IPS DF 4.7 (cell line): ENCODE measurements around the gene MATCAP1.

ENCODE experiments used
- DNase-seq: peaks from one replicate; pipeline ENCODE4 v3.0.0-alpha.2; 2013; ENCODE audit warnings: low spot score; ENCODE audit errors: extremely low read depth

MATCAP1 gene

DNA sequence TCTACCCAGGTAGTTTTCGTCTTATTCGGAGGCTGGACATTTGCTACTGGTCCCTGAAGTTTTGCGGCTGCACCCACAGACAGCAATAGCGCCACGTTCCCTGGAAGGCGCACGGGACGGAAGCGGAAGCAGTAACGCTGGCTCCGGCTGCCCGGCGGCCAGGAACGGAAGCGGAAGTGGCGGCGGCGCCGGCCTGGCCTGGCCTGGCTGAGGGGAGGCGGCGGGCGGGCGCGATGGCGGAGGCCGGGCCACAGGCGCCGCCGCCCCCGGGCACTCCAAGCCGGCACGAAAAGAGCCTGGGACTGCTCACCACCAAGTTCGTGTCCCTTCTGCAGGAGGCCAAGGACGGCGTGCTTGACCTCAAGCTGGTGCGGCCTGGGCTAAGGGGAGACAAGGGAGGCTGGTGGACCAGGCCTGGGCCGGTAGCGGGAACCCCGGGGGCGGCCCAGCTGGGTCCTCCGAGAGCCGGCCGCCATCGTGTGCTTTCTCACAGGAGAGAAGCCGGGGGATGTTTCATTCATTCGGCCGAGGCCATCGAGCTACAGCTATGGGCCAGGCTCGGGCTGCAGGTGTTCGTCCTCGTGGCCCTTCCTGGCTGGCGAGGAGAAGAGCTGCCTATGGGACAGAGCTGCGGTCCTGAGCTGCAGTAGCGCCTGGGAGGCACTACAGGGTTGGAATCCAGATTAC, 8.4 kb upstream of the MATCAP1 start, which contains the start of gene E2F4:
E2F4 (plus strand) TSS at position 161 of the 687 bp plus-strand sequence; CDS start at position 234, 73 bp downstream.
- no peak for DNase-seq

DNA sequence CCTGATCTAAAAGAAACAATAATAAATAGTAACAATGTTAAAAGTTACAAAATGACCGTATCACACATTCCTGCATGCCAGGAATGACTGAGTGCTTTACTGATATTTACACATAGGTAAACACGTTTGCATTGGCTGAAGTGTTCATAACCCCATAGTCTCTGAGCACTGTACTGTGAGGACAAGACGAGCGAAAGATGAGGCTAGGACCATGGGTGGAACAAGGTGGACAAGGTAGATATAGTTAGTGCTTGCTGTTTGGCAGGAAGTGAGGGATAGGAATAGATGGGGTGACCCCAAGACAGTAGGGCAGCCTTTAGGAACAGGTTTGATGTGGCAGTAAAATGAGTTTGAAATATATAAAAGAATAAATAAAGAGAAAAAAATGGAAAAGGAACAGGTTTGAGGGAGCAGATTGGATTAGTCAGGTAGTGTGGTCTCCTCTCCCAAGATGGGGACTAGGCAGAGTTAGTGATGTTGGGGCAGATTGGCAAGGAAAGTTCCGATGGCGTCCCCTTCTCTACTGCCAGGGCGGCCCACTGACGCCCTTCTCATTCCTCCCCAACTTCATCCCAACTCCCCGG, 7.7 kb upstream of the MATCAP1 start:
- DNase-seq: no peak

DNA sequence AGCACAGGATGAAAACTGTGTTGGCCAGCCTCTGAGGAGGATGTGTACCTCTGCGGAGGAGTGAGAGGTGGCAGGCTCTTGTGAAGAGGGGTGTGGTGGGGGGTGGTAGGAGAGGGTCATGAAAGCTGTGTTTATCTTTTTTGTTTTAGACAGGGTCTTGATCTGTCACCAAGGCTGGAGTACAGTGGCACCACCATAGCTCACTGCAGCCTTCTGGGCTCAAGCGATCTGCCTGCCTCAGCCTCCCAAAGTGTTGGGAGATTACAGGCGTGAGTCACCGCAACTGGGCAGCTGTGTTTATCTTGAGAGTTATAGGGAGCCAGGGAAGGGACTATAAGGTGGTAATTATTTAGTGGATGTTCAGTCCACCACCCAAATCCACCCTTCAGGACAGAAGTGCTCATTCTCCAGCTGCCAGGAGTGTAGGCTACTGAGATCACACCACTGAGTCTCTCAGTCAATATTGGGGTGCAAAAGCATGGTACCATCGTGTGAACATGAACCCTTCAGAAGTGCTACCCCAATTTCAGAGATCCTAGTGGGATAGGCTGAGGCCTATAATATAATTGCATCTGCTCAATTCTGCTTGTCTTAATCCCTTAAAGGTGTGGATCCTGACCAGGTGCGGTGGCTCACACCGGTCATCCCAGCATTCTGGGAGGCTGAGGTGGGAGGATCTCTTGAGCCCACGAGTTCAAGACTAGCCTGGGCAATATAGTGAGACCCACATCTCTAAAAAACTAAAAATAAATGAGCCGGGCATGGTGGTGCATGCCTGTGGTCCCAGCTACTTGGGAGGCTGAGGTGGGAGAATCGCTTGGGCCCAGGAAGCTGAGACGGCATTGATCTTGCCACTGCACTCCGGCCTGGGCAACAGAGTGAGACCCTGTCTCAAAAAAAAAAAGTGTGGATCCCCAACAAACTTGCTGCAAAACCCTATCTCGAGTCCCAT, 7.0 kb upstream of the MATCAP1 start:
- DNase-seq: no peak

DNA sequence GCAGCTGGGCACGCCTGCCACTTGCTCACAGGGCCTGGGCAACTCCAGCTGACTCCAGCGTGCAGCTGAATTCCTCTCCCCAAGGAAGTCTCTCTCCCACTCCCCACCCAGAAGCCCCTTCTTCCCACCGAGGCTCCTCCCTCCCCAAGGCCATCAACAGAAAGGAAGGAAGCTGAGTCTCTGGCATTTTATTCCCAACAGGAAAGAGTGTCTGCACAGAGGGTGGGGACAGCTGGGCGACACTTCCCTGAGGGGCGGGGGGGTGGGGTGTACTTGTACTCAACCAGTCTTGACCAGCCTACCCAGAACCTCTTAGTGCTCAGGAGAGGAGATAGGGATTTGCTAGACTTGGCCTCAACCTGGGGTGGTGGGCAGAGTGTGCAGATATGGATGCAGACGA, 6.3 kb upstream of the MATCAP1 start, which contains the start of gene EXOC3L1:
EXOC3L1 (minus strand) TSS at position 96 of the 400 bp plus-strand sequence. CDS start 460 bp downstream, outside the sequence.
- no peak for DNase-seq

DNA sequence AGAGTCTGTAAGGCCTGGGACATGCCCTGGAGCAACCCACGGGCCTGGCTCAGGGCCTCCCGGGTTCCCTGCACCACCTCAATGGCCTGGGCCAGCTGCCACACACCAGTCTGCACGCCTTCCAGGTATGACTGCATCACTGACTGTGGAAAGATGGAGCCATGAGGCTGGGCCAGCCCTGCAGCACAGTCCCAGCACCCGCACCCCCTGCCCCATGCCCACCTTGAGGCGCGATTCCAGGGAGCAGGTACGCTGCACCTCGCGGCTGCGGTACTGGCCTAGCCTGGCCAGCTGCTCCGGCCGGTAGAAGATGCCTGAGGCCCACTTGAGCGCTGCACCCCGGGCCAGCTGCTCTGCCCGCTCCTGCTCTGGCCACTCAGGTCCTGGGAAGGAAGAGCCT, 5.0 kb upstream of the MATCAP1 start:
- DNase-seq: no peak

DNA sequence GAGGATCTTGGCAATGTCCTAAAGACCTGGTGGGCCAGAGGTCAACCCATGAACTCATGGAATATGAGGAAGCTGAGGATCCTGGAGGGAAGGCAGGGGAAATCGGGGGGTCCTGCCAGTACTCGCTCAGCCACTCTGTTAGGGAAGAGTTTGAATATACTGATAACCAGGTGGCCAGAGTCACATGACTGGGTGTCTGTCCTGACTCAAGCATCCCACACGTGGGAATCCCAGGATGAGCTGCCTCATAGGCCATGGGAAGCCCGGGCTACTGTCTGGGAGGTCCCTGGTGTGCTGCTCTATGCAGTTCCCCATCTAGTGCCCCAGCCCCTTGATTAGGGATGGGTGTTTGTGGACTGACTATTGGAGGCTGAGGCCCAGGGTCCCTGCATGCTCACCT, 4.6 kb upstream of the MATCAP1 start:
- DNase-seq: no peak

DNA sequence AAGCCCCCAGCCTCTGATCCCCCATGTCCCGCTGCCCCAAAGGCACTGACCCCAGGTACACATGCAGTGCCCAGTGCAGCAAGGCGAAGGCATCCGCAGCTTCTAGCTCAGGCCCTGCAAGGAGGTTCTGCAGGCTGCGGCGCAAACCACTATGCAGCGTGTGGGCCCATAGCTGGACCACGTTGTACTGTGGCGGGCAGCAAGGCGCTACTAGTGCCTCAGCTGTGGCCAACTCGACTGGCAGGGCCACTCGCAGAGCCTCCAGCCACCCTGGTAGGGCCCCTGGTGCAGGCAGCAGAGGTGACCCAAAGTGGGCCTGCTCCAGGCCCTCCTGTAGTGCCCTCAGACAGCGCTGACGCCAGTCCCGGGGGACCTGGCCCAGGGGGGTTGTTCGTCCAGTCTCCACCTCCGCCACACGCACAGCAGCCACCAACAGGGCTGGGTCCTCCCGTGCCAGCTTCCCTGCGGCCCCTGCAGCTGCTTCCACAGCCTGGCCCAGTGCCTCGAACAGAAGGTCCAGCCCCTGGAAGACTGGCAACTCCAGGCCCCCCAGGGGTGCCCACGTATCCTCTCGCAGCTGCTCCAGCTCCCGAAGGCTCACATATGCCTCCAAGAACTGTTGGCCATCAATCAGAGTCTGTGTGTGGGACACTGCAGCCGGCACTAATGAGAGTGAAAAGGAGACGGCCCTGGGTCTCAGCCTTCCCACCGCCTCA, 3.6 kb upstream of the MATCAP1 start:
- DNase-seq: no peak

DNA sequence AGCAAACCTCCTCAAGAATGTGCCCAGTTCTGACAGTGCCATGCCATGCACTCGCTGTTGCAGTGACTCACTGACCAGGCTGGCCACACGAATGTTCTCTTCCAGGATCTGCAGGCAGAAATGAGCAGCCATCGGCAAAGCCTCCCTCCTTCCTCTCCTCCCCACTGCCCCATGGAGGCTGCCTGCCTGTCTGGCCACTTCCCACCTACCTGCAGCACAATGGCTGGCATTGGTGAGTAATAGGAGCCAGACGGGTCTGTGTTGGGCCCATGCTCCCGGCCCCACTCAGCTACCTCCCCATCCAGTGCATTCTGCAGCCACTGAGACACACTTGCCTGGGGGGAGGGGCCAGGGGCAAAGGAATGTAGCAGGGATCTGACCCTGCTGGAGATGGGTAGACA, 2.8 kb upstream of the MATCAP1 start:
- no peak for DNase-seq

DNA sequence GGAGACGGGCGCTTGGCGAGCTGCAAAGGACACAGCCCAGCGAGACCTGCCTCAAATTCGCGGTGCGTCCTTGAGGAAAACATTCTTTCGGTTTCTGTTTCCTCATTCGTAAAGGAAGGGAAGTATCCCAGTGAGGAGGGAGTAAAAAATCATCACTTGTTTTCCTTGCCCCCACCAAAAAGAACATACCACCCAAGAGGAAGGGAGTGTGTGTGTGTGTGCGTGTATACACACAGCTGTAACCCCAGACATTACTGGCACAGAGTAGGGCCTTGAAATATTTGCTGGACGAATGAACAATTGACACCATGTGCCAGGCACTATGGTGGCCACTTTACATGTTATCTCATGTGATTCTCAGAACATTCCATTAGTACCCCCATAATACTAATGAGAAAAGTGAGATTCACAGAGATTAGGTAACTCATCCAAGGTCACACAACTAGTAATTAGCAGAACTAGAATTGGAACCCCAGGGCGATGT, 1.9 kb upstream of the MATCAP1 start:
- no peak for DNase-seq

DNA sequence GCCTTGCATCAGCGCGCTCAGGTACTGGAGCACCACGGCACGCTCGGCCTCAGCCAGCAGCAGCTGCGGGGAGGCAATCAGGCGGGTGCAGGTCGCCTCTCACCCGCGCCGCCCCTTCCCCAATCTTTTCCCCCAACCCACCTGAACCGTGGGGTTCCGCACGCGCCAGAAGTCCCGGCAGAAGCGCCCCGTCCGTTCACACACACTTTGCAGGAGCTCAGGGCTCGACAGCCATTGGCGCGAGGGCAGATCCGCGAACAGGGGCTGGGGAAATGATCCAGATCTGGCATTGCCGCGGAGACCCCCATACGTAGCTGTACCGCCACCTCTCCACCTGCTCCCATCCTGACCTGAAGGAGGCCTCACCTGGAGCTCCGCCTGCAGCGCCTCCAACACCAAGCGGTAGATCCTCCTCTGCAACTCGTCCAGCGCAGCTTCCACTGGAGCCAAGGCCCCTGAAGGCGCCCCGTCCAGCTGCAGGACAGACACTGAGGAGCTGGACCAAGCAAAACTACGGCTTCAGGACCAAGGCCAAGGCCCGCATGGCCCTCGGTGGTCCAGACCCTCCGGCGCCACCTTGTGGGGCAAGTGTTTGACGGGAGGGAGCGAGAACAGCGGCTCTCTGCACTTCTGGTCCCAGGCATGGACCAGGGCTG, 1.4 kb upstream of the MATCAP1 start:
- no peak for DNase-seq

DNA sequence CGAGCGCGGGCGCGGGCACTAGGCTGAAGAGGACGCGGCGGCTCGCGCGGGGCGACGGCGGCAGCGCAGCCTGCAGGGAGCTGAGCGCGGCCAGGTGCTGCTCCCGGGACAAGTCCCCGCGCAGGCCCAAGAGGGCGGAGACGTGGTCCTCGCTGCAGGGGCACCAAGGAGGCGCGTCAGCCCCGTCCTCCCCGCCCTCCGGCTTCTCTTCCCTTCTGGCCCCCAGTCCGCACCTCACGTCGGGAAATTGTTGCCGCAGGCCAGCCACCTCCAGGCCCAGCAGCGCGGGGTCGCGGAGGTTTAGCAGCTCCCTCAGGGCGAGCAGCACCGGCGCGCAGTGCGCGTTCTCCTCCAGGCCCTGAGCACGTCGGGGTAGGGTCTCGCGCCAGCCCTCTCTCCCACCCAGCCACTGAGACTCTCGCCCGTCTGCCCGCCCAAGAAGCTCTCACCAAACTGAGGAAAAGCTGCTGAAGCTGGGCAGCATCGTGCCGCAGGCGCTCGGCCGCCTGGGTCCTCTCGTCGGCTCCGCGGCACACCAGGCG, 761 bp upstream of the MATCAP1 start:
- no peak for DNase-seq

DNA sequence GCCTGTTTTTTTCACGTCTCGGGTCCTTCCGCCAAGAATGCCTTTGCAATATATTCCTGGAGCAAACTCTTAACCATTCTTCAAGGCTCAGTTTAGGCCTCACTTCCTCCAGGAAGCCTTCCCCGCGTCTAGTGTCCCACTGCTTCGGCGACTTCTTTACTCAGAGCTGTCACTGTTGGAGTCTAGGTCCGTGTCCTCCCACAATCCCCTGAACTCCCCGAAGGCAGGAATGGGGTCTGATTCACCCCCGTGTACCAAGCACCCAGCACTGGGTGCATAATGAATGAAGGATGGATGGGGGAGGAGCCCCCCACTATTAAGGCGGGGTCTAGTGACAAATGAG, 508 bp downstream of the MATCAP1 start:
- no peak for DNase-seq

DNA sequence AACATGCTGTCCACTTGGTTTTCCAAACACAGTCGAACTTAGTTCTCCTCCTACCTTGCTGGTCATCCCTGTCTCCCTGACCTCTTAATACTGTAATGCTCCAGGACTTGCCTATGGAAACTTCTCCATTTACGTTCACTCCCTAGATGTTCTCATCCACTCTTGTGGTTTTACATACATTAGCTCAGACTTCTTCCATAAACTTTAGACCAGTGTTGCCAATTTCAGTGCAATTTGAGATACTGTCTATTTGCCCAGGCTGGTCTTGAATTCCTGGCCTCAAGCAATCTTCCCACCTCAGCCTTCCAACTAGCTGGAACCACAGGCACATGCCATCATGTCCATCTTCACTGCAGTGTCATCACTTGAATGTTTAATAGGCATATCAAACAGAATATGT, 1.5 kb downstream of the MATCAP1 start:
- no peak for DNase-seq

DNA sequence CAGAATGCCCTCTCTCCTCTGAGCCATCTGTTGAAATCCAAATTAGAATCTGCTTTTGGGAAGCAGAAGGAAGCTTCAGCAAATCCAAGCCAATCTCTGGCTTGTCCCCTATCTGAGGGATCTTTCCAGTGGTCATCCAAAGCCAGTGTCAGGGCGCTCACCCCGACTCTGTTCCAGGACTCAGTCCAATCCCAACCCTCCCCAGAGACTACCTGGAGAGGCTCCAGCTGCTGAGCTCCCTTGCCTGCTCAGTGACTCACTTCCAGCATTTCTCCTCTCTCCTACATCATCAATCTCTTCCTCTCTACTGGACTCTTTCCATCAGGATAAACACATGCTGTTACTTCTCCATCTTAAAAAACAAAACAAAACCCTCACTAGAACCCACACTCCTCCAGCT, 2.4 kb downstream of the MATCAP1 start:
- DNase-seq: no peak

DNA sequence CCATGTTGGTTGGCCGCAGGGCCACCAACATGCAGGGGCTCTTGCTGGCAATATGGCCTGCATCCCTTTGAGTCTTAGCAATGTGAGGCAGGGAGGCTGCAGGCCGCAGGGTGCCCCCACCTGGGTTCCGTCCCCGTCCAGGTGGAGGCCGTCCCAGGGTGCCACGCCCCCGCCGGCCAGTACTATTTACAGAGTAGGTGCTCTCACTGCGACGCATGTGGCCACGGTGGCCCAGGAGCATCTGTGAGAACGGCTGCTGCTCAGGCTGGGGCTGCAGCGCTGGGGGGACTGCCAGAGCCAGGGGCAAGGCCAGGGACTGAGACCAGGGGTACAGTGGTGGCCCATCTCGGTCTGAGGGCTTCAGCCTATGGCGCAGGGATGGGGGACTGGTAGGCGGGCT, 3.6 kb downstream of the MATCAP1 start:
- DNase-seq: no peak

DNA sequence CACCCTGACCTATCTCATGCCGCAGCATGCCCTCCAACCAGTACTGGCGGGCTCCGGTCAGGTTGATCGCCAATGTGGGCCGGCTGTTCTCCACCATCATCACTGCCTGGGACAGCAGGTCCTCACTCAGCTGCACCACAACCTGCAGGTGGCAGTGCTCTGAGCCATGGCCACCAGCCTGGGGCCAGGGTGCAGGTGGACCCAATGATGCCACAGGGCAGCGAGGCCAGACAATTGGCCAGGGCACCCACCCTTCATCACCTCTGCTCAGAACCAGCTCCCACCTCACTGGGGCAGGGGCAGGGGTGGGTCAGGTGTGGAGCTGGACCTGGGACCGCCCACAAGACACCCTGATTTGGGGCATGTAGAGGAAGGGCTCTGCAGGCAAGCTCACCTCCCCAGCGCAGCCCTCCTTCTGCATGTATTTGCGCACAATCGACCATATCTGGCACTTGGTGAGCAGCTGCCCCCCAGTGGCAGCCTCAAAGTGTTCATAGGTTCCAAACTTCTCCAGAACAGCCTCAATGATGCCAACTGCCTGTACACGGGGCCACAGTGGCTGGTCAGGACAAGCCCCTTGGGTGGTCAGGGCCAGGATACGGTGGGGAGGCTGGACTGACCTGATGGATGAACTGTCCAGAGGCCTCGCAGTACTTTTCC, 4.2 kb downstream of the MATCAP1 start:
- no peak for DNase-seq

DNA sequence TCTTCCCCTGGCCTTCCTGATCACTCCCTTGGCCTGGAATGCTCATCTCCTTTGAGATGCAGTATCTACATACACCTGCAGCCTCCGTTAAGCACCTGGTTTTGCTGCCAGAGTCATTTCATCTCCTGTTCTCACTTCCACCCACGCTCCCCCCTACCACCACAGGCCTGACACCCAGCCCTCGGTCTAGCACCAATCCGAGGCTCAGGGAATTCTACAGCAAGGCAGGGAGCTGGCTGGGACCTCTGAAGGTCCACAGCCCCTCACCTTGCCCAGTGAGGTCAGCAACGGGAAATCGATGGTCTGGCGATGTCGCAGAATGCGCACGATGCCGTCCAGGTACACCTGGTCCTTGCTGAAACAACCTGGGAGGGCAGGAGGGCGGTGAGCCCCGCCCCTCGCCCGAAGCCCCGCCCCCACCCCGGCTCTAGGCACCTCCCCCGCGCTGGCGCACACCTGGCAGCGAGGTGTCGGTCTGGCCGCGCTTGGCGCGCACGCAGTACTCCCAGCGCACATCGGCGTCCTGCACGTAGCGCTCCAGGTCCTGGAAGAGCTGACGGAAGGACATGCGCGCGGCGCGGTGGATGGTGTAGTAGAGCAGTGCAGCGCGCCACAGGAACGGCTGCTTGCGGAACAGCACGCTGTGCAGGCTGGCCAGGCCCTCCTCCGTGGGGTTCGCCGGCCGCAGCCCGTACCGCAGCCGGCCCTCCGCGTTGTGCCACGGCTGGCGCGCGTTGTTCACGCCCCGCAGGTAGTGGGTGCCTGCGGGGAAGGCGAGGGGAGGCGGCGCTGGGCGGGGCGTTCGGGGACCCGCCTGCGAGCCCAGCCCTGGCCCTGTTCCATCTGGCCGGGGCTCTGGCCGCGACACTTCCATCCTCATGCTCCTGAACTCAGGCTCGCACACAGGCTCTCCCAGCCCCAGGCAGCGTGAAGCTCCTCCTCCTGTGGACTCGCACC, 5.7 kb downstream of the MATCAP1 start:
- DNase-seq: no peak

DNA sequence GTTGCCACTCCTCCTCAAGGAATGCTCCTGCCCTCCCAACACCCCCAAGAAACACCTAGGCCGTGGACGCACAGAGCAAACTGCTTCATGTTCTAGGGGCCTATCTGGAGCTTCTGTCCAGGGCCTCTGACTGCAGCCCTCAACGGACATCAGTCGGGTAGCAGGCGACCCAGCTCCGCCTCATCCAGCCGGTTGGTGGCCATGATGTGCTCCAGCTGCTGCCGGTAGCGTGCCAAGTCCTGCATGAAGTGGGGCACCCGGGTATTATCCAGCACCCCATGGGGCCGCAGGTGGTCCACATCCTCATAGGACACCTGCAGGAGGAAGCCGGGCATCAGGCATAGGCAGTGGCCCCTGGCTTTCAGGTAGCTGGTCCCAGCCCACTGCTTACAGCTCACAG, 7.1 kb downstream of the MATCAP1 start:
- DNase-seq: no peak

DNA sequence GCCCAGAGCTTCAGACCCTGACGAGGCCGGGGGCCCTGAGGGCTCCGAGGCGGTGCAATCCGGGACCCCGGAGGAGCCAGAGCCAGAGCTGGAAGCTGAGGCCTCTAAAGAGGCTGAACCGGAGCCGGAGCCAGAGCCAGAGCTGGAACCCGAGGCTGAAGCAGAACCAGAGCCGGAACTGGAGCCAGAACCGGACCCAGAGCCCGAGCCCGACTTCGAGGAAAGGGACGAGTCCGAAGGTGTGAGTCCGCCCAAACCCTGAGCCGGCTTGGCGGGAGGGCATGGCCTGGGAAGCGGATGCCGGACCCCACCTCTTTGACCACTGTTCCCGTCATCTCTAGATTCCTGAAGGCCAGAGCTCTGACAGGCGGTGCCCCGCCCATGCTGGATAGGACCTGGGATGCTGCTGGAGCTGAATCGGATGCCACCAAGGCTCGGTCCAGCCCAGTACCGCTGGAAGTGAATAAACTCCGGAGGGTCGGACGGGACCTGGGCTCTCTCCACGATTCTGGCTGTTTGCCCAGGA, 9.0 kb downstream of the MATCAP1 start:
- no peak for DNase-seq
